ENCODE results near the gene UBXN7. TPM values are rescaled to one million over a fixed set of nuclear protein-coding genes. Genes with fewer than 3 reads are reported as not detected.
"Not testable (repeated sequence)": the region's sequence is repeated elsewhere in the genome, so short reads cannot be mapped to it uniquely, and the experiment has no call there.

UBXN7 gene, protein sequence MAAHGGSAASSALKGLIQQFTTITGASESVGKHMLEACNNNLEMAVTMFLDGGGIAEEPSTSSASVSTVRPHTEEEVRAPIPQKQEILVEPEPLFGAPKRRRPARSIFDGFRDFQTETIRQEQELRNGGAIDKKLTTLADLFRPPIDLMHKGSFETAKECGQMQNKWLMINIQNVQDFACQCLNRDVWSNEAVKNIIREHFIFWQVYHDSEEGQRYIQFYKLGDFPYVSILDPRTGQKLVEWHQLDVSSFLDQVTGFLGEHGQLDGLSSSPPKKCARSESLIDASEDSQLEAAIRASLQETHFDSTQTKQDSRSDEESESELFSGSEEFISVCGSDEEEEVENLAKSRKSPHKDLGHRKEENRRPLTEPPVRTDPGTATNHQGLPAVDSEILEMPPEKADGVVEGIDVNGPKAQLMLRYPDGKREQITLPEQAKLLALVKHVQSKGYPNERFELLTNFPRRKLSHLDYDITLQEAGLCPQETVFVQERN
- 10 to 100 TPM; 58.4 to 63.7 TPM for total RNA-seq

DNA sequence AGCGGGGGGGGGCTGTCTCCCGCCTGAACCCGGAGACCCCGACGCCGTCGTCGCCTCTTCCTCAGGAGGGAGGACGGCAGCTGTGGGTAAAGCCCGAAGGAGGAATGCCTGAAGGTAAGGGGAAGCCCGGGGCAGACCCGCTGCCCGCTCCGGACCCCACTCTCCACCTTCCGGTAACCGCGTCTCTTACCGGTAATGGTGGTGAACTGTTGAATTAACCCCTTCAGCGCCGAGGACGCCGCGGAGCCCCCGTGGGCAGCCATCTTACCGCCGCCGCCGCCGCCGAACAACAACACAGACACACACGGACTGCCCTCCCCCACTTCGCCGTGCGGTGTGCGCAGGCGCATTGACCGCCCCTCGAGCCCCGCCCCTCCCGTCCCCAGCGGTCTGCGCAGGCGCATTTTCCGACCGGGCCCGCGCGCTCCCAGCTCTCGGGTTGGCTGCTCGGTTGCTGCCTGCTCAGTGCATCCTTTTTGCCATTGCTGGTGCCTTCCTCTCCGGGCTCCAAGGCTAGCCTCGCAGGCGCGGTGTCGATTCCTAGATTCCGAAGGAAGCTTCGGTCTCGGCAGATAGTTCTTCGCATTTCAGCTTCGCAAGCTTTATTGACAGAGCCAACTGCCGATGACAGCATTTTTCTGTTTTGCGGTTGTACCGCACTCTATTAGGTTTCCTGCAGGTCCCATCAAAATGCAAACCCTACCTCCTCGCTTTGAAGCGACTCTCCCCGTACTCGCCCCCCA, at the start of gene UBXN7:
Gene UBXN7 (minus strand): TSS at position 291 of the 743 bp plus-strand sequence. CDS start 28 bp downstream, at position 263.
- intact Hi-C loops (cut with micrococcal nuclease), result no loop called here
- ChIA-PET POLR2A (interaction anchor here (0.5 to 1.3 kb wide), 8 partner anchors 9 to 640 kb away, joined by 3 to 4 read pairs (median 3); partner anchors contain the start of genes DYNLT2B and RNF168), CTCF (interaction anchor here (1.6 kb wide), 1 partner anchor 54 kb away, joined by 3 read pairs; no protein-coding TSS in a partner anchor)
- ATAC-seq (peak; percentile 91), DNase-seq (peak; percentile 95)
- peak within 1 kb of the TSS; percentile 78 for H3K27ac Mint-ChIP-seq
- H3K4me1 Mint-ChIP-seq (ENCODE audit: low read depth), result peaks cover 18% of the 10 kb centered on the region
- H3K27me3 Mint-ChIP-seq, result no peaks in the 10 kb centered on the region
- TF ChIP-seq, protein P1, sequence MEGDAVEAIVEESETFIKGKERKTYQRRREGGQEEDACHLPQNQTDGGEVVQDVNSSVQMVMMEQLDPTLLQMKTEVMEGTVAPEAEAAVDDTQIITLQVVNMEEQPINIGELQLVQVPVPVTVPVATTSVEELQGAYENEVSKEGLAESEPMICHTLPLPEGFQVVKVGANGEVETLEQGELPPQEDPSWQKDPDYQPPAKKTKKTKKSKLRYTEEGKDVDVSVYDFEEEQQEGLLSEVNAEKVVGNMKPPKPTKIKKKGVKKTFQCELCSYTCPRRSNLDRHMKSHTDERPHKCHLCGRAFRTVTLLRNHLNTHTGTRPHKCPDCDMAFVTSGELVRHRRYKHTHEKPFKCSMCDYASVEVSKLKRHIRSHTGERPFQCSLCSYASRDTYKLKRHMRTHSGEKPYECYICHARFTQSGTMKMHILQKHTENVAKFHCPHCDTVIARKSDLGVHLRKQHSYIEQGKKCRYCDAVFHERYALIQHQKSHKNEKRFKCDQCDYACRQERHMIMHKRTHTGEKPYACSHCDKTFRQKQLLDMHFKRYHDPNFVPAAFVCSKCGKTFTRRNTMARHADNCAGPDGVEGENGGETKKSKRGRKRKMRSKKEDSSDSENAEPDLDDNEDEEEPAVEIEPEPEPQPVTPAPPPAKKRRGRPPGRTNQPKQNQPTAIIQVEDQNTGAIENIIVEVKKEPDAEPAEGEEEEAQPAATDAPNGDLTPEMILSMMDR (IDR thresholded peaks at IDR 0.05), result no peak
- peaks cover 5% of the 10 kb centered on the region for H3K36me3 Mint-ChIP-seq (ENCODE audit: low read depth)
- peak within 1 kb of the TSS; percentile 78 for H3K4me3 Mint-ChIP-seq
- H3K9me3 Mint-ChIP-seq, result no peaks in the 10 kb centered on the region

DNA sequence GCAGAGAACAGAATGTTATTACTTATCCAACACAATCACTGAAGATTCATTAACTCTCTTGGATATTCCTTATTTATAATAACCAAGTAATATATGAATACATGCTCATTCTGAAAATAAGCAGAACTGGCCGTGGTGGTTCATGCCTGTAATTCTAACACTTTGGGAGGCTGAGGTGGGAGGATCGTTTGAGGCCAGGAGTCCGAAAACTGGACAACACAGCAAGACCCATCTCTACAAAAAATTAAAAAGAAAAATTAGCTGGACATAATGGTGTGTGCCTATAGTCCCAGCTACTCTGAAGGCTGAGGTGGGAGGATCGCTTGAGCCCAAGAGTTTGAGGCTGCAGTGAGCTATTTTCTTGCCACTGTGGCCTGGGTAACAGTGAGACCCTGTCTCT, 45.5 kb upstream of the UBXN7 start:
- H3K4me1 Mint-ChIP-seq (ENCODE audit: low read depth), result no peaks in the 10 kb centered on the region
- ChIA-PET CTCF (interaction anchor here (0.9 kb wide), 1 partner anchor 51 kb away, joined by 3 read pairs; no protein-coding TSS in a partner anchor), POLR2A (interaction anchor here (0.7 kb wide), 1 partner anchor 155 kb away, joined by 4 read pairs; no protein-coding TSS in a partner anchor)
- H3K4me3 Mint-ChIP-seq, result no peak overlapping the region
- DNase-seq (no peak), ATAC-seq (no peak)
- intact Hi-C loops (cut with micrococcal nuclease), result no loop called here
- no peaks in the 10 kb centered on the region for H3K27me3 Mint-ChIP-seq
- H3K36me3 Mint-ChIP-seq (ENCODE audit: low read depth), result peaks cover 28% of the 10 kb centered on the region
- TF ChIP-seq, protein P1 (IDR thresholded peaks at IDR 0.05), result no peak
- no peak overlapping the region for H3K27ac Mint-ChIP-seq
- H3K9me3 Mint-ChIP-seq, result no peaks in the 10 kb centered on the region

DNA sequence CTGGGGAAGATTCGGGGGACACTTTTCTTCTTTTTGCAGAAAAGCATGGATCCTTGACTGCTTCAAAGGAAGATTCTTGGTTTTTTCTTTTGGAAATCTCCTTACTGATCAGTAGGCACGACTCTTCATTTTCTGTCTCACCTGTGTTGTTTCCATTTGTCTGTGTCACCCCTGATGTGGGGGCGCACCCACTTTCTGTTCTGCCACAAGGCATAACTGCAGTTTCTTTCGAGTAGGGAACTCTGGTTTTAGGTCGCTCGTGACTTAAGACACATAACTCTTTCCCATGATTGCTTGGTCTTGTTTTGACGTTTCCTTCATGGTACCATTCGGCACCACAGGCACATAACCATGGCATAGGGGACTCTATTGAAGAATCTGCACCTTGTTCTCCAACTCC, 40.1 kb upstream of the UBXN7 start:
- H3K4me3 Mint-ChIP-seq, result no peak overlapping the region
- no peaks in the 10 kb centered on the region for H3K27me3 Mint-ChIP-seq
- H3K27ac Mint-ChIP-seq, result no peak overlapping the region
- ATAC-seq (no peak), DNase-seq (no peak)
- TF ChIP-seq, protein P1 (IDR thresholded peaks at IDR 0.05), result no peak
- CTCF ChIA-PET, result interaction anchor here (0.9 kb wide), 1 partner anchor 16 kb away, joined by 3 read pairs; no protein-coding TSS in a partner anchor
- peaks cover 31% of the 10 kb centered on the region for H3K36me3 Mint-ChIP-seq (ENCODE audit: low read depth)
- POLR2A ChIA-PET, result no interaction called here
- intact Hi-C loops (cut with micrococcal nuclease), result no loop called here
- peaks cover 11% of the 10 kb centered on the region for H3K4me1 Mint-ChIP-seq (ENCODE audit: low read depth)
- H3K9me3 Mint-ChIP-seq, result no peaks in the 10 kb centered on the region

DNA sequence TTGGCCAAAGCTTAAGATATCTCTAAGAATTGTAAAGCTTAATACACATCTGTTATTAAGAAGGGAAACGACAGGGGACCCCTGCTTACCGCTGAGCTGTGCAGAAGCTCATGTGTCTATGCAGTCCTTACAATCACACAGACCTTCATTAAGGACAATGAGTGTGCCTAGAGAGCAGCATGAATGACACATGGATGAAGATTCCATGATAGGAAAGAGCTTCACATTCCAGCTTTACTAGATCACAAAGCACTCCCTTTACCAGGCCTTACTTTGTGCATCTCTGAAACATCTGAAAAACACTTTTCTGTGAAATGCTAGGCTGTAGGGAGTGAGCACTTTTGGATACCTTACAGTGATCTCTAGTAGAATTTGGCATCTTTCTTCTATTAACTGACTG, 39.3 kb upstream of the UBXN7 start:
- Mint-ChIP-seq H3K27ac (no peak overlapping the region), H3K27me3 (no peaks in the 10 kb centered on the region)
- TF ChIP-seq, protein P1 (IDR thresholded peaks at IDR 0.05), result no peak

DNA sequence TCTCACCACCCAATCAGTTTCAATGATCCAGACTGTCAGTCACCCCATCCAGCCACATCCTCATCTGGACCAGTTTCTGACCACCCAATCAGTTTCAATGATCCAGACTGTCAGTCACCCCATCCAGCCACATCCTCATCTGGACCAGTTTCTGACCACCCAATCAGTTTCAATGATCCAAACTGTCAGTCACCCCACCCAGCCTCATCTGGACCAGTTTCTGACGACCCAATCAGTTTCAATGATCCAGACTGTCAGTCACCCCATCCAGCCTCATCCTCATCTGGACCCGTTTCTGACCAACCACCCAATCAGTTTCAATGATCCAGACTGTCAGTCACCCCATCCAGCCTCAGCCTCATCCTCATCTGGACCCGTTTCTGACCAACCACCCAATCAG, 38.0 kb upstream of the UBXN7 start:
- POLR2A ChIA-PET; H3K27ac Mint-ChIP-seq; DNase-seq; ATAC-seq; H3K9me3 Mint-ChIP-seq; H3K27me3 Mint-ChIP-seq; intact Hi-C loops (cut with micrococcal nuclease); CTCF ChIA-PET; H3K4me3 Mint-ChIP-seq: not testable (repeated sequence)
- peaks cover 11% of the 10 kb centered on the region for H3K4me1 Mint-ChIP-seq (ENCODE audit: low read depth)
- peaks cover 27% of the 10 kb centered on the region for H3K36me3 Mint-ChIP-seq (ENCODE audit: low read depth)

More for the DNA sequence above, 39.3 kb upstream of the UBXN7 start:
- Mint-ChIP-seq H3K9me3 (no peaks in the 10 kb centered on the region), H3K4me1 (ENCODE audit: low read depth) (peaks cover 11% of the 10 kb centered on the region), H3K4me3 (no peak overlapping the region), H3K36me3 (ENCODE audit: low read depth) (peaks cover 29% of the 10 kb centered on the region)
- DNase-seq, result no peak
- intact Hi-C loops (cut with micrococcal nuclease), result no loop called here
- POLR2A ChIA-PET, result no interaction called here
- CTCF ChIA-PET, result interaction anchor here (0.6 kb wide), 1 partner anchor 8 kb away, joined by 4 read pairs; no protein-coding TSS in a partner anchor
- ATAC-seq, result no peak

All from activated CD8-positive, alpha-beta T cell treated with anti-CD3 and anti-CD28 coated beads for 36 hours (primary cell).